GM23338 (cell line): ENCODE data around the gene SLX4IP. TPM values are rescaled to one million over a fixed set of nuclear protein-coding genes. Genes with fewer than 3 reads are reported as not detected.

Source experiments
- ATAC-seq: fragments of 200-7000 bp; cut with Tn5 transposase; 3 replicates; pipeline ENCODE4 v1.9.1; 2020
- DNase-seq: peaks from one replicate; pipeline ENCODE4 v3.0.0-alpha.2; 2015; ENCODE audit warnings: low spot score
- H2AFZ ChIP-seq: fragments of 200-600 bp; sonication (generic); 2 replicates; pipeline ENCODE4 v1.8.0; 2016; ENCODE audit warnings: antibody characterized with exemption, mild to moderate bottlenecking, moderate library complexity
- H3F3A ChIP-seq: fragments of 200-600 bp; sonication (generic); replicated peaks from 2 replicates; pipeline ENCODE4 v1.8.0; 2017; ENCODE audit warnings: antibody characterized with exemption, mixed run types, low read depth
- H3K27ac ChIP-seq: fragments of 200-600 bp; sonication (generic); 2 replicates; pipeline ENCODE4 v1.6.1; 2016; ENCODE audit warnings: low read depth
- H3K27me3 ChIP-seq: fragments of 200-600 bp; sonication (generic); 2 replicates; pipeline ENCODE4 v1.8.0; 2016; ENCODE audit warnings: mild to moderate bottlenecking, mixed run types, moderate library complexity; ENCODE audit not compliant: insufficient read depth
- H3K36me3 ChIP-seq: fragments of 200-600 bp; sonication (generic); 2 replicates; pipeline ENCODE4 v1.8.0; 2016; ENCODE audit warnings: mild to moderate bottlenecking; ENCODE audit not compliant: insufficient read depth
- H3K4me1 ChIP-seq: fragments of 200-600 bp; sonication (generic); 2 replicates; pipeline ENCODE4 v1.8.0; 2016; ENCODE audit warnings: mild to moderate bottlenecking, moderate library complexity; ENCODE audit not compliant: insufficient read depth
- H3K4me2 ChIP-seq: fragments of 200-600 bp; sonication (generic); 2 replicates; pipeline ENCODE4 v1.7.1; 2017; ENCODE audit warnings: mixed run types
- H3K4me3 ChIP-seq: fragments of 200-600 bp; sonication (generic); 2 replicates; pipeline ENCODE4 v1.6.1; 2016; ENCODE audit warnings: mixed run types
- H3K79me2 ChIP-seq: fragments of 200-600 bp; sonication (generic); replicated peaks from 2 replicates; pipeline ENCODE4 v1.8.0; 2017; ENCODE audit warnings: mild to moderate bottlenecking; ENCODE audit not compliant: insufficient read depth
- H3K9me2 ChIP-seq: fragments of 200-600 bp; sonication (generic); 2 replicates; pipeline ENCODE4 v1.8.0; 2017; ENCODE audit not compliant: insufficient read depth
- H4K20me1 ChIP-seq: fragments of 200-600 bp; sonication (generic); replicated peaks from 2 replicates; pipeline ENCODE4 v1.8.0; 2017; ENCODE audit warnings: mild to moderate bottlenecking; ENCODE audit not compliant: insufficient read depth
- H3K27ac Mint-ChIP-seq: 2 replicates; pipeline ENCODE4 v1.8.0; 2020; ENCODE audit warnings: inconsistent platforms, mild to moderate bottlenecking, moderate library complexity, mixed read lengths
- H3K27me3 Mint-ChIP-seq: 3 replicates; pipeline ENCODE4 v1.8.0; 2022; ENCODE audit warnings: low read depth, mild to moderate bottlenecking, moderate library complexity, mixed read lengths, inconsistent platforms; ENCODE audit not compliant: insufficient read depth, poor library complexity
- H3K36me3 Mint-ChIP-seq: 3 replicates; pipeline ENCODE4 v1.8.0; 2021; ENCODE audit warnings: low read depth, mild to moderate bottlenecking, inconsistent platforms, moderate library complexity, mixed read lengths
- H3K4me1 Mint-ChIP-seq: 3 replicates; pipeline ENCODE4 v1.8.0; 2020; ENCODE audit warnings: mild to moderate bottlenecking, inconsistent platforms, mixed read lengths
- H3K4me3 Mint-ChIP-seq: 3 replicates; pipeline ENCODE4 v1.8.0; 2021; ENCODE audit warnings: moderate library complexity, mild to moderate bottlenecking, inconsistent platforms, mixed read lengths
- H3K9me3 Mint-ChIP-seq: 3 replicates; pipeline ENCODE4 v1.8.0; 2020; ENCODE audit warnings: moderate library complexity, mild to moderate bottlenecking, inconsistent platforms, mixed read lengths
- EZH2 ChIP-seq: fragments of 200-600 bp; sonication (generic); IDR thresholded peaks from one replicate; pipeline ENCODE4 v1.8.0; 2017; ENCODE audit warnings: antibody characterized with exemption, mild to moderate bottlenecking, low read depth; ENCODE audit not compliant: unreplicated experiment
- EZH2phosphoT487 ChIP-seq: fragments of 200-600 bp; sonication (generic); IDR thresholded peaks from one replicate; pipeline ENCODE4 v1.8.1; 2018; ENCODE audit warnings: antibody characterized with exemption; ENCODE audit not compliant: unreplicated experiment
- JUNB ChIP-seq: IDR thresholded peaks from one replicate; pipeline ENCODE4 v1.6.1; 2016; ENCODE audit warnings: antibody characterized with exemption; ENCODE audit not compliant: unreplicated experiment
- NANOG ChIP-seq: IDR thresholded peaks from 2 replicates; pipeline ENCODE4 v1.6.1; 2016; ENCODE audit warnings: antibody characterized with exemption, borderline replicate concordance
- REST ChIP-seq: IDR thresholded peaks from one replicate; pipeline ENCODE4 v1.6.1; 2018; ENCODE audit warnings: antibody characterized with exemption; ENCODE audit not compliant: unreplicated experiment
- ZNF462 ChIP-seq: fragments of 250-450 bp; sonication (Bioruptor Pico); IDR thresholded peaks from 2 replicates; pipeline ENCODE4 v1.5.0; 2020; ENCODE audit warnings: mild to moderate bottlenecking, moderate library complexity
- polyA plus RNA-seq: library from polyadenylated mRNA; unstranded; fragments of >200 nt; fragmentation: Nextera tagmentation; extraction: Ambion mirVana; gene quantifications from 2 replicates; pipeline ENCODE4 v1.2.1, GENCODE V29; 2016
- total RNA-seq: library from RNA; depleted of rRNA; stranded (reverse); fragments of >200 nt; shearing (Covaris generic); gene quantifications from 2 replicates; pipeline ENCODE4 v1.2.3, GENCODE V29; 2014

The SLX4IP gene
- total and polyA plus RNA-seq, 2 experiments from 2014 or later: 9.1 to 9.8 TPM

- no peak for TF ChIP-seq ZNF462 (CRISPR knock-in tag)
- TF ChIP-seq EZH2phosphoT487: no peak
These were observed 66.3 kb downstream of the SLX4IP start (continued) for GRCh38 chr20:10501402-10501801.

- Histone ChIP-seq H3F3A (no peaks in the 10 kb centered on the region), H3K4me2 (peak overlapping the region; percentile 68), H3K27ac (0 out of 2 replicates have a peak overlapping the region, but pooled peaks have one; percentile 34), H3K79me2 (peaks cover 38% of the 10 kb centered on the region), H3K9me2 (no peaks in the 10 kb centered on the region), H3K36me3 (no peaks in the 10 kb centered on the region), H3K27me3 (no peaks in the 10 kb centered on the region), H3K4me3 (no peak overlapping the region), H3K4me1 (peaks cover 23% of the 10 kb centered on the region), H2AFZ (no peak overlapping the region), H4K20me1 (no peaks in the 10 kb centered on the region)
- Mint-ChIP-seq H3K9me3 (no peaks in the 10 kb centered on the region), H3K36me3 (no peaks in the 10 kb centered on the region), H3K4me1 (peaks cover 50% of the 10 kb centered on the region), H3K4me3 (no peak overlapping the region), H3K27me3 (no peaks in the 10 kb centered on the region), H3K27ac (peak overlapping the region; percentile 21)
- ATAC-seq: peak; percentile 44
- no peak for DNase-seq
- TF ChIP-seq NANOG: no peak
- no peak for TF ChIP-seq ZNF462 (CRISPR knock-in tag)
- TF ChIP-seq REST: no peak
- no peak for TF ChIP-seq JUNB
- no peak for TF ChIP-seq EZH2
These were observed 67.0 kb downstream of the SLX4IP start for GRCh38 chr20:10502098-10502526.
